Measurements from ENCODE around the gene CD1B.

The CD1B gene

GRCh38 chr1:158330391-158331105, 783 bp downstream of the CD1B start:
- no peaks in the 10 kb centered on the region for H4K20me1 ChIP-seq (ENCODE audit: insufficient read depth)
- H3K27me3 ChIP-seq (ENCODE audit: insufficient read depth, low read depth) = no peaks in the 10 kb centered on the region
- H3K4me3 ChIP-seq (IDR thresholded peaks at IDR 0.05; ENCODE audit: insufficient read depth, low read depth, low read length) = no peak overlapping the region
- H3K27ac ChIP-seq = no peak overlapping the region
- H2AFZ ChIP-seq (ENCODE audit: low read depth) = no peak overlapping the region
- no peak overlapping the region for H3K9ac ChIP-seq
- no peaks in the 10 kb centered on the region for H3K36me3 ChIP-seq (ENCODE audit: insufficient read depth)
- TF ChIP-seq, protein P1, sequence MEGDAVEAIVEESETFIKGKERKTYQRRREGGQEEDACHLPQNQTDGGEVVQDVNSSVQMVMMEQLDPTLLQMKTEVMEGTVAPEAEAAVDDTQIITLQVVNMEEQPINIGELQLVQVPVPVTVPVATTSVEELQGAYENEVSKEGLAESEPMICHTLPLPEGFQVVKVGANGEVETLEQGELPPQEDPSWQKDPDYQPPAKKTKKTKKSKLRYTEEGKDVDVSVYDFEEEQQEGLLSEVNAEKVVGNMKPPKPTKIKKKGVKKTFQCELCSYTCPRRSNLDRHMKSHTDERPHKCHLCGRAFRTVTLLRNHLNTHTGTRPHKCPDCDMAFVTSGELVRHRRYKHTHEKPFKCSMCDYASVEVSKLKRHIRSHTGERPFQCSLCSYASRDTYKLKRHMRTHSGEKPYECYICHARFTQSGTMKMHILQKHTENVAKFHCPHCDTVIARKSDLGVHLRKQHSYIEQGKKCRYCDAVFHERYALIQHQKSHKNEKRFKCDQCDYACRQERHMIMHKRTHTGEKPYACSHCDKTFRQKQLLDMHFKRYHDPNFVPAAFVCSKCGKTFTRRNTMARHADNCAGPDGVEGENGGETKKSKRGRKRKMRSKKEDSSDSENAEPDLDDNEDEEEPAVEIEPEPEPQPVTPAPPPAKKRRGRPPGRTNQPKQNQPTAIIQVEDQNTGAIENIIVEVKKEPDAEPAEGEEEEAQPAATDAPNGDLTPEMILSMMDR (conservative IDR thresholded peaks at IDR 0.05; ENCODE audit: low read depth, low read length) = no peak
- H3K4me1 ChIP-seq (ENCODE audit: low read depth, poor library complexity, severe bottlenecking) = peaks cover 16% of the 10 kb centered on the region
- no peaks in the 10 kb centered on the region for H3K79me2 ChIP-seq (ENCODE audit: insufficient read depth, low read depth)
- no peak overlapping the region for H3K4me2 ChIP-seq

GRCh38 chr1:158329733-158330132, 1.6 kb downstream of the CD1B start:
- peaks cover 16% of the 10 kb centered on the region for H3K4me1 ChIP-seq (ENCODE audit: low read depth, poor library complexity, severe bottlenecking)
- no peak overlapping the region for H3K9ac ChIP-seq
- H3K27ac ChIP-seq = no peak overlapping the region
- no peaks in the 10 kb centered on the region for H4K20me1 ChIP-seq (ENCODE audit: insufficient read depth)
- no peaks in the 10 kb centered on the region for H3K36me3 ChIP-seq (ENCODE audit: insufficient read depth)
- no peak overlapping the region for H3K4me3 ChIP-seq (IDR thresholded peaks at IDR 0.05; ENCODE audit: insufficient read depth, low read depth, low read length)
- H3K4me2 ChIP-seq = no peak overlapping the region
- TF ChIP-seq, protein P1 (conservative IDR thresholded peaks at IDR 0.05; ENCODE audit: low read depth, low read length) = peak; percentile 76
- no peaks in the 10 kb centered on the region for H3K27me3 ChIP-seq (ENCODE audit: insufficient read depth, low read depth)
- H3K79me2 ChIP-seq (ENCODE audit: insufficient read depth, low read depth) = no peaks in the 10 kb centered on the region
- no peak overlapping the region for H2AFZ ChIP-seq (ENCODE audit: low read depth)

- Histone ChIP-seq H3K36me3 (ENCODE audit: insufficient read depth) (no peaks in the 10 kb centered on the region), H3K27me3 (ENCODE audit: insufficient read depth, low read depth) (no peaks in the 10 kb centered on the region), H3K4me2 (no peak overlapping the region), H2AFZ (ENCODE audit: low read depth) (no peak overlapping the region), H3K4me3 (IDR thresholded peaks at IDR 0.05; ENCODE audit: insufficient read depth, low read depth, low read length) (no peak overlapping the region), H3K4me1 (ENCODE audit: low read depth, poor library complexity, severe bottlenecking) (peaks cover 13% of the 10 kb centered on the region), H3K79me2 (ENCODE audit: insufficient read depth, low read depth) (no peaks in the 10 kb centered on the region), H4K20me1 (ENCODE audit: insufficient read depth) (no peaks in the 10 kb centered on the region), H3K27ac (no peak overlapping the region), H3K9ac (no peak overlapping the region)
- TF ChIP-seq, protein P1 (conservative IDR thresholded peaks at IDR 0.05; ENCODE audit: low read depth, low read length) = no peak
Measured at GRCh38 chr1:158329300-158329699, 2.0 kb downstream of the CD1B start.

DNA sequence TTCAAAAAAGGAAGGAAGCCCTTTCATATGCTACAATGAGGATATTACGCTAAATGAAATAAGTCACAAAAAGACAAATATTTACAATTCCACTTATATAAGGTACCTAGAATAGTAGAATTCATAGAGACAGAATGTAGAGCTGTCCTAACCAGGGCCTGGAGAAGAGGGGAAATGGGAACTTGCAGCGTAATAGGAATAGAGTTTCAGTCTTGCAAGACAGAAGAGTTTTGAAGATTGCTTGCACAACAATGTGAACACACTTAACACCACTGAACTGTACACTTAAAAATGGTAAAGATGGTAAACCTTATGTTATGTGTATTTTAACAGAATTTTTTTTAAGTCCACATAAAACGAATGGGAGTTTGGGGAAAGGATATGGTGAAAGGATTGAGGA, 2.9 kb downstream of the CD1B start:
- H3K4me2 ChIP-seq = no peak overlapping the region
- no peak overlapping the region for H3K4me3 ChIP-seq (IDR thresholded peaks at IDR 0.05; ENCODE audit: insufficient read depth, low read depth, low read length)
- no peak overlapping the region for H2AFZ ChIP-seq (ENCODE audit: low read depth)
- H3K27ac ChIP-seq = no peak overlapping the region
- no peaks in the 10 kb centered on the region for H3K79me2 ChIP-seq (ENCODE audit: insufficient read depth, low read depth)
- H3K27me3 ChIP-seq (ENCODE audit: insufficient read depth, low read depth) = no peaks in the 10 kb centered on the region
- peaks cover 4% of the 10 kb centered on the region for H3K4me1 ChIP-seq (ENCODE audit: low read depth, poor library complexity, severe bottlenecking)
- no peak overlapping the region for H3K9ac ChIP-seq
- no peaks in the 10 kb centered on the region for H4K20me1 ChIP-seq (ENCODE audit: insufficient read depth)
- TF ChIP-seq, protein P1 (conservative IDR thresholded peaks at IDR 0.05; ENCODE audit: low read depth, low read length) = no peak
- H3K36me3 ChIP-seq (ENCODE audit: insufficient read depth) = no peaks in the 10 kb centered on the region

Measured in KMS-11 (cell line).